Measurements from ENCODE around the gene LTO1.

The LTO1 gene

GRCh38 chr11:69686452-69686851, 11.3 kb upstream of the LTO1 start:
- DNase-seq (ENCODE audit: low spot score) (no peak), ATAC-seq (ENCODE audit: low read depth) (no peak)
- Histone ChIP-seq H3K9me3 (ENCODE audit: severe bottlenecking) (no peaks in the 10 kb centered on the region), H3K36me3 (ENCODE audit: low read depth) (no peaks in the 10 kb centered on the region), H3K27me3 (ENCODE audit: insufficient read depth, poor library complexity, severe bottlenecking) (no peaks in the 10 kb centered on the region), H3K27ac (ENCODE audit: poor library complexity, severe bottlenecking) (no peak overlapping the region), H3K4me3 (ENCODE audit: severe bottlenecking) (no peak overlapping the region), H3K4me1 (ENCODE audit: insufficient read depth, poor library complexity, severe bottlenecking) (peaks cover 7% of the 10 kb centered on the region)
- no peak for TF ChIP-seq CTCF (IDR thresholded peaks at IDR 0.05; ENCODE audit: poor library complexity, severe bottlenecking)

- H3K27me3 ChIP-seq (ENCODE audit: insufficient read depth, poor library complexity, severe bottlenecking): no peaks in the 10 kb centered on the region
- TF ChIP-seq CTCF (IDR thresholded peaks at IDR 0.05; ENCODE audit: poor library complexity, severe bottlenecking): no peak
- no peak overlapping the region for H3K27ac ChIP-seq (ENCODE audit: poor library complexity, severe bottlenecking)
- H3K4me3 ChIP-seq (ENCODE audit: severe bottlenecking): no peak overlapping the region
- H3K36me3 ChIP-seq (ENCODE audit: low read depth): no peaks in the 10 kb centered on the region
- H3K4me1 ChIP-seq (ENCODE audit: insufficient read depth, poor library complexity, severe bottlenecking): peaks cover 7% of the 10 kb centered on the region
- no peaks in the 10 kb centered on the region for H3K9me3 ChIP-seq (ENCODE audit: severe bottlenecking)
- ATAC-seq (ENCODE audit: low read depth) (no peak), DNase-seq (ENCODE audit: low spot score) (no peak)
Observed at GRCh38 chr11:69685348-69685747, 10.2 kb upstream of the LTO1 start.

GRCh38 chr11:69684651-69685050, 9.5 kb upstream of the LTO1 start:
- no peak for DNase-seq (ENCODE audit: low spot score)
- H3K4me1 ChIP-seq (ENCODE audit: insufficient read depth, poor library complexity, severe bottlenecking): peaks cover 7% of the 10 kb centered on the region
- H3K9me3 ChIP-seq (ENCODE audit: severe bottlenecking): no peaks in the 10 kb centered on the region
- no peak for TF ChIP-seq CTCF (IDR thresholded peaks at IDR 0.05; ENCODE audit: poor library complexity, severe bottlenecking)
- no peaks in the 10 kb centered on the region for H3K27me3 ChIP-seq (ENCODE audit: insufficient read depth, poor library complexity, severe bottlenecking)
- no peak overlapping the region for H3K27ac ChIP-seq (ENCODE audit: poor library complexity, severe bottlenecking)
- no peaks in the 10 kb centered on the region for H3K36me3 ChIP-seq (ENCODE audit: low read depth)
- H3K4me3 ChIP-seq (ENCODE audit: severe bottlenecking): no peak overlapping the region
- ATAC-seq (ENCODE audit: low read depth): no peak

- TF ChIP-seq CTCF (IDR thresholded peaks at IDR 0.05; ENCODE audit: poor library complexity, severe bottlenecking): peak; percentile 81
- DNase-seq (ENCODE audit: low spot score) (no peak), ATAC-seq (ENCODE audit: low read depth) (peak; percentile 65)
- H3K9me3 ChIP-seq (ENCODE audit: severe bottlenecking): no peaks in the 10 kb centered on the region
- H3K27me3 ChIP-seq (ENCODE audit: insufficient read depth, poor library complexity, severe bottlenecking): no peaks in the 10 kb centered on the region
- no peak overlapping the region for H3K27ac ChIP-seq (ENCODE audit: poor library complexity, severe bottlenecking)
- H3K36me3 ChIP-seq (ENCODE audit: low read depth): no peaks in the 10 kb centered on the region
- H3K4me3 ChIP-seq (ENCODE audit: severe bottlenecking): no peak overlapping the region
- peaks cover 7% of the 10 kb centered on the region for H3K4me1 ChIP-seq (ENCODE audit: insufficient read depth, poor library complexity, severe bottlenecking)
Observed at GRCh38 chr11:69683764-69684333, 8.7 kb upstream of the LTO1 start.

- H3K4me3 ChIP-seq (ENCODE audit: severe bottlenecking): no peak overlapping the region
- DNase-seq (ENCODE audit: low spot score) (no peak), ATAC-seq (ENCODE audit: low read depth) (no peak)
- no peak for TF ChIP-seq CTCF (IDR thresholded peaks at IDR 0.05; ENCODE audit: poor library complexity, severe bottlenecking)
- no peaks in the 10 kb centered on the region for H3K27me3 ChIP-seq (ENCODE audit: insufficient read depth, poor library complexity, severe bottlenecking)
- H3K27ac ChIP-seq (ENCODE audit: poor library complexity, severe bottlenecking): no peak overlapping the region
- no peaks in the 10 kb centered on the region for H3K9me3 ChIP-seq (ENCODE audit: severe bottlenecking)
- no peaks in the 10 kb centered on the region for H3K36me3 ChIP-seq (ENCODE audit: low read depth)
- no peaks in the 10 kb centered on the region for H3K4me1 ChIP-seq (ENCODE audit: insufficient read depth, poor library complexity, severe bottlenecking)
Observed at GRCh38 chr11:69682681-69683326, 7.7 kb upstream of the LTO1 start.
